ENCODE measurements around the gene NTM.
"Not testable (repeated sequence)": the region's sequence is repeated elsewhere in the genome, so short reads cannot be mapped to it uniquely, and the experiment has no call there.

- not testable (repeated sequence) for TF ChIP-seq SP1 (IDR thresholded peaks at IDR 0.05); FOXK2 (IDR thresholded peaks at IDR 0.05); ZNF384 (IDR thresholded peaks at IDR 0.05); SUZ12 (IDR thresholded peaks at IDR 0.05); NFRKB (IDR thresholded peaks at IDR 0.05); FOXM1 (IDR thresholded peaks at IDR 0.05; ENCODE audit: borderline replicate concordance); ELF4 (IDR thresholded peaks at IDR 0.05)
These were observed 28.5 kb upstream of the NTM start for GRCh38 chr11:131341900-131342299.
